ENCODE measurements around the gene IDI2. TPM values are rescaled to one million over a fixed set of nuclear protein-coding genes. Genes with fewer than 3 reads are reported as not detected.

The IDI2 gene
- total RNA-seq, 1 donor from 2014 or later, result not detected

DNA sequence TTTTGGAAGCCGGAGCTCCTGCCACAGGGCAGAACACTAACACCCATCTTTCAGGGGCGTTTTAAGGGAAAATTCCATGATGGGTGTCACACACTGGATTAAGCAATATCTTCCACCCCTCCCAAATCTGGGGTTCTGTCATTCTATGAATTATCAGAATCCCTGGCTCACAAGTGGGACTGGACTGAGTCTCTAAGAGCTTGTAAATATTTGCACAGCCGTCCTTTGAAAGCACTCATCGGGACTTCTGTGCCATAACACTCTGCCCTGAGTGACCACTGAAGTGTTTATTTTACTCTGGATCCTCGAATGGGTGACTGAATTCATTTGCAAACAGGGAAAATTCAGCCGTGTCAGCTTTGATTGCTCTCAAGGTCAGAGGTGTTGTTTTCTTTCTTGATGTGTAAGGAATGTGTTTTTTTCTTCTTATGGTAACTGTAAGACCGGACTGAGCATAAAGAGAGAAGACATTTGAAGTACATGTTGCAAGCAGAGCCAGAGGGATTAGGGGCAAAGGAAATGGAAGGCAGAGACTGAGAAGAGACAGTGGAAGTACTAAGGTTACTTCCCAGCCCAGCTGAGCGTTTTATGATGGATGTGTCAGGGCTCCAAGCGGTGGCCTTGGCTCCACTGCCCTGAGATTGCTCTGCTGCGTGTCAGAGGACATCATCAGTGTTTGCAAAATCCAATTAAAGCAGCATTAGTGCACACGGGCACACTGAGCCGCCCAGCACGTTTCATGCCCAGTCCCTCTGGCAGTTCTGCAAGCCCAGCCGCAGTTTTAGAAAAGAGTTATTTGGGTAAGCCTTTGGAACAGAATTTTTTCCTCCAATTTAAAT, 55.1 kb downstream of the IDI2 start:
- Histone ChIP-seq H3K36me3 (ENCODE audit: control insufficient read depth, insufficient read depth, low read length) (no peaks in the 10 kb centered on the region), H3K4me3 (ENCODE audit: low read depth, low read length) (no peak overlapping the region), H3K27me3 (ENCODE audit: control insufficient read depth, insufficient read depth, low read length) (peaks cover 4% of the 10 kb centered on the region)
- DNase-seq (ENCODE audit: low read depth) (no peak), FAIRE-seq (no peak)
- TF ChIP-seq CTCF (IDR thresholded peaks at IDR 0.05; ENCODE audit: insufficient read depth, low read length, severe bottlenecking), result no peak

- peaks cover 4% of the 10 kb centered on the region for H3K27me3 ChIP-seq (ENCODE audit: control insufficient read depth, insufficient read depth, low read length)
Observed at GRCh38 chr10:969473-970150, 56.0 kb downstream of the IDI2 start.

More at GRCh38 chr10:969473-970150, 56.0 kb downstream of the IDI2 start:
- Histone ChIP-seq H3K36me3 (ENCODE audit: control insufficient read depth, insufficient read depth, low read length) (no peaks in the 10 kb centered on the region), H3K4me3 (ENCODE audit: low read depth, low read length) (no peak overlapping the region)
- DNase-seq (ENCODE audit: low read depth) (no peak), FAIRE-seq (no peak)
- TF ChIP-seq CTCF (IDR thresholded peaks at IDR 0.05; ENCODE audit: insufficient read depth, low read length, severe bottlenecking), result no peak

Other genes starting within 250 kb of the IDI2 start
- gene LARP4B, start 94.2 kb downstream of the IDI2 start, total RNA-seq, result 31.1 and 41.5 TPM in 2 replicates
- gene GTPBP4, start 37.4 kb downstream of the IDI2 start, total RNA-seq, result 45.0 and 74.4 TPM in 2 replicates
- 54.5 and 55.8 TPM in 2 replicates for gene IDI1, start 23.3 kb upstream of the IDI2 start, total RNA-seq
- 11.1 and 11.3 TPM in 2 replicates for gene WDR37, start 30.5 kb upstream of the IDI2 start, total RNA-seq

All from bronchial epithelial cell (primary cell).